ENCODE data around the gene CCDC197.
A peak's percentile ranks its signal among the peaks of the same experiment; 100 is the strongest.

CCDC197 gene

GRCh38 chr14:93961620-93962019, 35.5 kb upstream of the CCDC197 start:
- TF ChIP-seq CTCF (IDR thresholded peaks at IDR 0.05; ENCODE audit: low read depth, low read length) = no peak
- in situ Hi-C loops (cut with HindIII; ENCODE audit: low sequenced_read_pairs) = no loop called here
- no peak for DNase-seq (ENCODE audit: low read depth, low spot score)
- H3K4me3 ChIP-seq (ENCODE audit: low read depth, low read length) = no peak overlapping the region

GRCh38 chr14:93962701-93963601, 34.1 kb upstream of the CCDC197 start:
- in situ Hi-C loops (cut with HindIII; ENCODE audit: low sequenced_read_pairs) = no loop called here
- no peak for TF ChIP-seq CTCF (IDR thresholded peaks at IDR 0.05; ENCODE audit: low read depth, low read length)
- no peak overlapping the region for H3K4me3 ChIP-seq (ENCODE audit: low read depth, low read length)
- no peak for DNase-seq (ENCODE audit: low read depth, low spot score)

DNA sequence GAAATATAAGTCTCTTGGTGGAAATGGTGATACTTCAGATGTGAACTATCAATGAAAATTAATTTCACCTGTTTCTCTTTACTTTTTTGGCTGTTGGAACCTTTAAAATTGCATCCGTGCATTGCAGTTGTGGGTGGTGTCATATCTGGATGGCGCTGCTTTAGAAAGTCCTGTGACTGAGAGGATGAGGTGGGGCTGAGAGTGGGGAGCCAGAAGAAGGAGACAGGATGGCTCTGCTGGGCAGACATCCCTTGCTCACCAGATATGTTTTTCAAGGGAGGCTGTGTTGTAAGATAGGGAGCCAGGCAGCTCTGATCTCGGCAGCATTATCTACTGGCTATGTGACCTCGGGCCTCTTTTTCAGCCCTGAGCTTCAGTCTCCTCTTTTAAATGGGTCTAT, 33.4 kb upstream of the CCDC197 start:
- TF ChIP-seq CTCF (IDR thresholded peaks at IDR 0.05; ENCODE audit: low read depth, low read length) = no peak
- DNase-seq (ENCODE audit: low read depth, low spot score) = no peak
- in situ Hi-C loops (cut with HindIII; ENCODE audit: low sequenced_read_pairs) = no loop called here
- H3K4me3 ChIP-seq (ENCODE audit: low read depth, low read length) = no peak overlapping the region

- DNase-seq (ENCODE audit: low read depth, low spot score) = no peak
- in situ Hi-C loops (cut with HindIII; ENCODE audit: low sequenced_read_pairs) = no loop called here
- TF ChIP-seq CTCF (IDR thresholded peaks at IDR 0.05; ENCODE audit: low read depth, low read length) = no peak
- H3K4me3 ChIP-seq (ENCODE audit: low read depth, low read length) = no peak overlapping the region
These were observed 32.8 kb upstream of the CCDC197 start for GRCh38 chr14:93964281-93964680.

DNA sequence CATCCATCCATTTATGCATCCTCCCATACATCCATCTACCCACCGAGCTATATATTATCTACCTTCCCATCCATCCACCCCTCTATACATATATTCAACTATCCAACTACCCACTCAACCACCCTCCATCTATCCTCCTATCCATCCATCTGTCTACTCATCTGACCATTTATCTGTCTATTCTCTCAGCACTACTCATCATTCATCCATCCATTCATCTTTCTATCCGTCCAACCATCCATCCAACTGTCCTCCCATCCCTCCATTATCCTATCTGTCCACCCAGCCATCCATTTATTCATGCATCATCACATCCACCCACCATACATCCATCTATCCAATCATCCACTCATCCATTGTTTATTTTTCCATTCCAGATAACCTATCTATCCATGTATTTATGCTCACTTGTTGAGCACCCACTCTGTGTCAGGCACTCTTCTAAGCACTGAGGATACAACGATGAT, 32.2 kb upstream of the CCDC197 start:
- no peak for TF ChIP-seq CTCF (IDR thresholded peaks at IDR 0.05; ENCODE audit: low read depth, low read length)
- in situ Hi-C loops (cut with HindIII; ENCODE audit: low sequenced_read_pairs) = no loop called here
- H3K4me3 ChIP-seq (ENCODE audit: low read depth, low read length) = no peak overlapping the region
- no peak for DNase-seq (ENCODE audit: low read depth, low spot score)

DNA sequence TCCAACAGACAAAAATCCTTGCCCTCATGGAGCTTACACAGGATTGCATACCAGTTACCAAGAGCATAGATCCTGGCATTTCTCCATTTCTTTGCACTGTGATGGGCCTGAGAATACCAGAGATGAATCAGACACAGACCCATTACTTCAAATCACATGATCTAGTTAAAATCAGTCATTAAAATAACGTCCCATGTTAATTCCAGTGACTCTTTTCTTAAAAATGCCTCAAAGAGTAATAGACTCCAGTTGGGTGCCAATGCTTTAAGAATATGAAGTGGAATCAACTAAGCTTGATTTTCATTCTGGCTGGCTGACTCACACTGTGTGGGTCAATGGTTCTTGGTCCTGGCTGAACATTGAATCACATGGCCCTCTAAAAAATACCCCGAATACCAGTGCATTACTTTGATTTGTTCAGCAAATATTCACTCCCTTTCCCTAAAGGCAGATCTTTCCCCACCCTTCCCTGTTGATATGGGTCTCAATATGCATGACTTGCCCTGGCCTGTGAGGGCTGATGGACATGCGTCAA, 31.7 kb upstream of the CCDC197 start:
- in situ Hi-C loops (cut with HindIII; ENCODE audit: low sequenced_read_pairs) = no loop called here
- DNase-seq (ENCODE audit: low read depth, low spot score) = peak; percentile 91
- no peak for TF ChIP-seq CTCF (IDR thresholded peaks at IDR 0.05; ENCODE audit: low read depth, low read length)
- no peak overlapping the region for H3K4me3 ChIP-seq (ENCODE audit: low read depth, low read length)
